ENCODE results near the gene KIF26B.

- TF ChIP-seq RNF2 (IDR thresholded peaks at IDR 0.05; ENCODE audit: borderline replicate concordance, low read depth), result no peak
- TF ChIP-seq CTCF (IDR thresholded peaks at IDR 0.05), result no peak
- TF ChIP-seq, protein P1, sequence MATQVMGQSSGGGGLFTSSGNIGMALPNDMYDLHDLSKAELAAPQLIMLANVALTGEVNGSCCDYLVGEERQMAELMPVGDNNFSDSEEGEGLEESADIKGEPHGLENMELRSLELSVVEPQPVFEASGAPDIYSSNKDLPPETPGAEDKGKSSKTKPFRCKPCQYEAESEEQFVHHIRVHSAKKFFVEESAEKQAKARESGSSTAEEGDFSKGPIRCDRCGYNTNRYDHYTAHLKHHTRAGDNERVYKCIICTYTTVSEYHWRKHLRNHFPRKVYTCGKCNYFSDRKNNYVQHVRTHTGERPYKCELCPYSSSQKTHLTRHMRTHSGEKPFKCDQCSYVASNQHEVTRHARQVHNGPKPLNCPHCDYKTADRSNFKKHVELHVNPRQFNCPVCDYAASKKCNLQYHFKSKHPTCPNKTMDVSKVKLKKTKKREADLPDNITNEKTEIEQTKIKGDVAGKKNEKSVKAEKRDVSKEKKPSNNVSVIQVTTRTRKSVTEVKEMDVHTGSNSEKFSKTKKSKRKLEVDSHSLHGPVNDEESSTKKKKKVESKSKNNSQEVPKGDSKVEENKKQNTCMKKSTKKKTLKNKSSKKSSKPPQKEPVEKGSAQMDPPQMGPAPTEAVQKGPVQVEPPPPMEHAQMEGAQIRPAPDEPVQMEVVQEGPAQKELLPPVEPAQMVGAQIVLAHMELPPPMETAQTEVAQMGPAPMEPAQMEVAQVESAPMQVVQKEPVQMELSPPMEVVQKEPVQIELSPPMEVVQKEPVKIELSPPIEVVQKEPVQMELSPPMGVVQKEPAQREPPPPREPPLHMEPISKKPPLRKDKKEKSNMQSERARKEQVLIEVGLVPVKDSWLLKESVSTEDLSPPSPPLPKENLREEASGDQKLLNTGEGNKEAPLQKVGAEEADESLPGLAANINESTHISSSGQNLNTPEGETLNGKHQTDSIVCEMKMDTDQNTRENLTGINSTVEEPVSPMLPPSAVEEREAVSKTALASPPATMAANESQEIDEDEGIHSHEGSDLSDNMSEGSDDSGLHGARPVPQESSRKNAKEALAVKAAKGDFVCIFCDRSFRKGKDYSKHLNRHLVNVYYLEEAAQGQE (IDR thresholded peaks at IDR 0.05), result no peak
- no peak for TF ChIP-seq HOXB5 (CRISPR knock-in tag; IDR thresholded peaks at IDR 0.05)
- TF ChIP-seq BHLHE40 (IDR thresholded peaks at IDR 0.05; ENCODE audit: low read depth, low read length), result no peak
- no peak for TF ChIP-seq SMC3 (IDR thresholded peaks at IDR 0.05)
- no peak for TF ChIP-seq EP300 (IDR thresholded peaks at IDR 0.05)
- TF ChIP-seq, protein P2, sequence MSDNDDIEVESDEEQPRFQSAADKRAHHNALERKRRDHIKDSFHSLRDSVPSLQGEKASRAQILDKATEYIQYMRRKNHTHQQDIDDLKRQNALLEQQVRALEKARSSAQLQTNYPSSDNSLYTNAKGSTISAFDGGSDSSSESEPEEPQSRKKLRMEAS (IDR thresholded peaks at IDR 0.05), result no peak
Observed at GRCh38 chr1:245589316-245589715, 434.5 kb downstream of the KIF26B start.

Data from A549 (cell line).